Activated T-helper 2 cell treated with anti-CD3 and anti-CD28 coated beads, Interferon-gamma antibody, Interleukin-2, Interleukin-4, amounts not matched to agents 10 μg/mL and 5 μg/mL and 100 μg/mL, durations not matched to agents 14 hours and 24 hours and 36 hours (primary cell): ENCODE data around the gene DGKD. TPM values are rescaled to one million over a fixed set of nuclear protein-coding genes. Genes with fewer than 3 reads are reported as not detected.

Experiments used
- DNase-seq: peaks from one replicate; pipeline ENCODE4 v3.0.0; 2021; ENCODE audit warnings: low spot score
- H3K27ac Mint-ChIP-seq: one replicate; pipeline ENCODE4 v1.8.0; 2021; ENCODE audit warnings: mixed read lengths
- H3K27me3 Mint-ChIP-seq: one replicate; pipeline ENCODE4 v1.8.0; 2021; ENCODE audit warnings: low read depth, mixed read lengths
- H3K36me3 Mint-ChIP-seq: one replicate; pipeline ENCODE4 v1.8.0; 2021; ENCODE audit warnings: low read depth, mixed read lengths
- H3K4me1 Mint-ChIP-seq: one replicate; pipeline ENCODE4 v1.8.0; 2021; ENCODE audit warnings: low read depth, mixed read lengths
- H3K4me3 Mint-ChIP-seq: one replicate; pipeline ENCODE4 v1.8.0; 2021; ENCODE audit warnings: low read depth, mild to moderate bottlenecking, moderate library complexity, mixed read lengths
- H3K9me3 Mint-ChIP-seq: one replicate; pipeline ENCODE4 v1.8.0; 2021; ENCODE audit warnings: mixed read lengths
- intact Hi-C: fragments of 100-400 bp; cut with micrococcal nuclease; formaldehyde crosslinking; loops from one replicate; pipeline ENCODE4 v1.15.1; 2023
- total RNA-seq: library from RNA; stranded (reverse); gene quantifications from 2 replicates; pipeline ENCODE4 v1.2.3, GENCODE V29; 2022

The DGKD gene
- total RNA-seq, 1 donor from 2014 or later = 58.3 TPM

- H3K36me3 Mint-ChIP-seq = peaks cover 41% of the 10 kb centered on the region
Measured at GRCh38 chr2:233356546-233357308, 2.4 kb downstream of the DGKD start.

DNA sequence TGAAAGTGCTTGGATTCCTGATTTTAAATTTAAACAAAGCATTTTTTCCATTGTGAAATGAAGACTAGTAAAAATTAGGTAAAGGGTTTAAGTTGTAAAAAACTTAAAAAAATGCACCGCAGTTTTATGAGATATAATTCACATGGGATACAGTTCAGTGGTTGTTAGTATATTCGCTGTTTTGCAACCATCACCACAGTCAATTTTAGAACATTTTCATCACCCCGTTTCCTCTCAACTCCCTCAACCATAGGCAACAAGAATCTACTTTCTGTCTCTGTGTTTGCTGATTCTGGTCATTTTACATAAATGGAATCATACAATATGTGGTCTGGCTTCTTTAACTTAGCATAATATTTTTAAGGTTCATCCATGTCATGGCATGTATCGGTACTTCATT is 4.0 kb downstream of the DGKD start:
- Mint-ChIP-seq H3K36me3 (peaks cover 50% of the 10 kb centered on the region), H3K4me1 (peaks cover 49% of the 10 kb centered on the region), H3K4me3 (no peak overlapping the region), H3K27me3 (no peaks in the 10 kb centered on the region), H3K9me3 (no peaks in the 10 kb centered on the region), H3K27ac (no peak overlapping the region)
- no peak for DNase-seq
- intact Hi-C loops = loop anchor here (5.0 kb wide), 2 partner anchors 59 to 84 kb away; no protein-coding TSS in a partner anchor

More at GRCh38 chr2:233356546-233357308, 2.4 kb downstream of the DGKD start:
- Mint-ChIP-seq H3K27me3 (no peaks in the 10 kb centered on the region), H3K4me3 (peak overlapping the region; percentile 83), H3K27ac (no peak overlapping the region), H3K4me1 (peaks cover 54% of the 10 kb centered on the region), H3K9me3 (no peaks in the 10 kb centered on the region)
- DNase-seq = no peak
- intact Hi-C loops = loop anchor here (5.0 kb wide), 2 partner anchors 61 to 86 kb away; no protein-coding TSS in a partner anchor

GRCh38 chr2:233358947-233359346 is 4.7 kb downstream of the DGKD start:
- H3K9me3 Mint-ChIP-seq = no peaks in the 10 kb centered on the region
- DNase-seq = no peak
- no peak overlapping the region for H3K4me3 Mint-ChIP-seq
- H3K36me3 Mint-ChIP-seq = peaks cover 55% of the 10 kb centered on the region
- intact Hi-C loops = loop anchor here (5.0 kb wide), 2 partner anchors 58 to 83 kb away; no protein-coding TSS in a partner anchor
- H3K27ac Mint-ChIP-seq = no peak overlapping the region
- H3K27me3 Mint-ChIP-seq = no peaks in the 10 kb centered on the region
- H3K4me1 Mint-ChIP-seq = peaks cover 47% of the 10 kb centered on the region

DNA sequence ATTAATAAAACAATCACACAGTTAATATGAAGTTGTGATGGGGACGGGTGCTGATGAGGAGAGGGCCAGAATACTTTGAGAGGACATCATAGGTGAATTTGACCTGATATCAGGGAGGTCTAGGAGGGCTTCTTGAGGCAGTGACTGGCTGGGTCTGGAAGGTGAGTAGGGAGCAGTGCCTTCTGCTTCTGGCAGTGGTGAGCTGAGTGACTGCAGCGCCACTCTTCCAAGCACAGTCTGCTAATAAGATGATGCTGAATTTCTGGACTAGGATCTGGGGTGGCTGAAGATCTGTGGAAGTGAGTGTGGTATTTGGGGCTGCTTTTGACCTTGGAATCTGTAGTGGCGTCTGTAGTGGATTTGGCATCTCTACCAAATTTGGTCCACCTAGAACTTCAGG is 5.5 kb downstream of the DGKD start:
- peaks cover 62% of the 10 kb centered on the region for H3K36me3 Mint-ChIP-seq
- no peak overlapping the region for H3K4me3 Mint-ChIP-seq
- no peaks in the 10 kb centered on the region for H3K27me3 Mint-ChIP-seq
- no peaks in the 10 kb centered on the region for H3K9me3 Mint-ChIP-seq
- H3K27ac Mint-ChIP-seq = no peak overlapping the region
- intact Hi-C loops = loop anchor here (5.0 kb wide), 2 partner anchors 57 to 82 kb away; no protein-coding TSS in a partner anchor
- H3K4me1 Mint-ChIP-seq = peaks cover 50% of the 10 kb centered on the region
- DNase-seq = no peak

DNA sequence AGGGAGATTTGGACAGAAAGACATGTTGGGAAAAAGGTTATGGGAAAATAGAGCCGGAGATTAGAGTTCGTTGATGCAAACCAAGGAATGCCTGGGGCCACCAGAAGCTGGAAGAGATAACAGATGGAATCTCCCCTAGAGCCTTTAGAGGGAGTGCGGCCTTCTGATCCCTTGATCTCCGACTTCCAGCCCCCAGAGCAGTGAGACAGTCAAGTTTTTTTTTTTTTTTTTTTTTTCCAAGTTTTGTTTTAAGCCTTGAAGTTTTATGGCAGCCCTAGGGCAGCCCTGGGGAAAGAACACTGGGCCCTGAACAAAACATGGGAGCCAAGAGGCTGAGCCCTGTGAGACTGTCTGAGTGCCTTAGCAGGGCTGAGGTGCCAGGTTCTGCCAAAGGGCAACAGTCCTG is 6.5 kb downstream of the DGKD start:
- no peaks in the 10 kb centered on the region for H3K27me3 Mint-ChIP-seq
- DNase-seq = no peak
- H3K4me3 Mint-ChIP-seq = no peak overlapping the region
- H3K4me1 Mint-ChIP-seq = peaks cover 48% of the 10 kb centered on the region
- H3K36me3 Mint-ChIP-seq = peaks cover 60% of the 10 kb centered on the region
- no peaks in the 10 kb centered on the region for H3K9me3 Mint-ChIP-seq
- no peak overlapping the region for H3K27ac Mint-ChIP-seq
- intact Hi-C loops = no loop called here

- DNase-seq = no peak
- intact Hi-C loops = no loop called here
- H3K36me3 Mint-ChIP-seq = peaks cover 55% of the 10 kb centered on the region
- H3K4me1 Mint-ChIP-seq = peaks cover 48% of the 10 kb centered on the region
- no peak overlapping the region for H3K4me3 Mint-ChIP-seq
- H3K9me3 Mint-ChIP-seq = no peaks in the 10 kb centered on the region
- H3K27me3 Mint-ChIP-seq = no peaks in the 10 kb centered on the region
- no peak overlapping the region for H3K27ac Mint-ChIP-seq
Measured at GRCh38 chr2:233361297-233361696, 7.0 kb downstream of the DGKD start.

GRCh38 chr2:233362742-233363141 is 8.4 kb downstream of the DGKD start:
- peaks cover 40% of the 10 kb centered on the region for H3K4me1 Mint-ChIP-seq
- H3K9me3 Mint-ChIP-seq = no peaks in the 10 kb centered on the region
- intact Hi-C loops = no loop called here
- DNase-seq = no peak
- H3K27ac Mint-ChIP-seq = no peak overlapping the region
- no peak overlapping the region for H3K4me3 Mint-ChIP-seq
- no peaks in the 10 kb centered on the region for H3K27me3 Mint-ChIP-seq
- peaks cover 45% of the 10 kb centered on the region for H3K36me3 Mint-ChIP-seq

DNA sequence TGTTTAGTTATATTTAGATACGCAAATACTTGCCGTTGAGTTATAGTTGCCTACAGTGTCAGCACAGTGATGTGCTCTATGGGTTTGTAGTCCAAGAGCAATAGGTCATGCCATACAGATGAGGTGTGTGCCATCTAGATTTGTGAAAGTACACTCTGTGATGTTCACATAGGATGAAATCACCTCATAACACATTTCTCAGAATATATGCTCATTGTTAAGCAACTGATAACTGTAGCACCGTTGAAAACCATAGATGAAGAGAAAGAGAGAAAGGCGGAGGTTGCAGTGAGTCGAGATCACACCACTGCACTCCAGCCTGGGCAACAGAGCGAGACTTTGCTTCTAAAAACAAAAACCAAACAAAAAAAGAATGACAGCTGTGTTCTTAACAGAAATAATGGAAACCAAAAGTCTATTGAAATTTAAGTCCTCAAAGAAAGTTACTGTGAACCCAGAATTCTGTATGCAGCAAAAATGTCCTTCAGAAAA is 9.5 kb downstream of the DGKD start:
- peaks cover 34% of the 10 kb centered on the region for H3K4me1 Mint-ChIP-seq
- peaks cover 42% of the 10 kb centered on the region for H3K36me3 Mint-ChIP-seq
- no peak overlapping the region for H3K4me3 Mint-ChIP-seq
- H3K9me3 Mint-ChIP-seq = no peaks in the 10 kb centered on the region
- no peak for DNase-seq
- H3K27ac Mint-ChIP-seq = no peak overlapping the region
- intact Hi-C loops = no loop called here
- H3K27me3 Mint-ChIP-seq = no peaks in the 10 kb centered on the region

- peaks cover 28% of the 10 kb centered on the region for H3K4me1 Mint-ChIP-seq
- no peak overlapping the region for H3K27ac Mint-ChIP-seq
- H3K4me3 Mint-ChIP-seq = no peak overlapping the region
- DNase-seq = no peak
- peaks cover 31% of the 10 kb centered on the region for H3K36me3 Mint-ChIP-seq
- H3K9me3 Mint-ChIP-seq = no peaks in the 10 kb centered on the region
- H3K27me3 Mint-ChIP-seq = no peaks in the 10 kb centered on the region
- intact Hi-C loops = no loop called here
Measured at GRCh38 chr2:233365861-233366520, 11.7 kb downstream of the DGKD start.

- no peaks in the 10 kb centered on the region for H3K27me3 Mint-ChIP-seq
- no peaks in the 10 kb centered on the region for H3K9me3 Mint-ChIP-seq
- intact Hi-C loops = no loop called here
- peaks cover 28% of the 10 kb centered on the region for H3K4me1 Mint-ChIP-seq
- peaks cover 26% of the 10 kb centered on the region for H3K36me3 Mint-ChIP-seq
- no peak overlapping the region for H3K27ac Mint-ChIP-seq
- no peak for DNase-seq
- no peak overlapping the region for H3K4me3 Mint-ChIP-seq
Measured at GRCh38 chr2:233367586-233367985, 13.3 kb downstream of the DGKD start.

- Mint-ChIP-seq H3K4me3 (no peak overlapping the region), H3K9me3 (no peaks in the 10 kb centered on the region), H3K4me1 (peaks cover 26% of the 10 kb centered on the region), H3K27ac (no peak overlapping the region), H3K36me3 (peaks cover 25% of the 10 kb centered on the region), H3K27me3 (no peaks in the 10 kb centered on the region)
- intact Hi-C loops = no loop called here
- no peak for DNase-seq
Measured at GRCh38 chr2:233368756-233369155, 14.5 kb downstream of the DGKD start.

DNA sequence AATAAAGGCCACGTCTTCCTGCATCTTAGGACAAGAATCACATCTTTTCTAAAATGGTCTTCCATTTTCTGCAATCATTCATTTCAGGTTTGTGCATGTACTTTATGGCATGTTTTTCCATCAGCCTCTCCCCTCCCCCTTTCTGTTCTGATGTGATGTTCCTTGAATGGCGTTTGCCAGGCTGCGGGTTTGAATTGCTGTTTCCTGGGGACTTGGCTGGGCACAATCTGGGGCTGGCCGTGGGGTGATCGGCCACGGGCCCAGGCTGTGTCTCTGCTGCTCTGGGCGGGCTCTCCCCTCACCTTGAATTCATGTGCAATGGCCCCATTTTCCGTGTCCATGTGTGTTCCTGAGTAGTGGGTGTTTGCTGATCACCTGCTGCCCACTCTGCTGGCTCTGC is 15.2 kb downstream of the DGKD start:
- Mint-ChIP-seq H3K4me1 (peaks cover 23% of the 10 kb centered on the region), H3K36me3 (peaks cover 19% of the 10 kb centered on the region), H3K27me3 (no peaks in the 10 kb centered on the region), H3K4me3 (no peak overlapping the region), H3K9me3 (no peaks in the 10 kb centered on the region), H3K27ac (no peak overlapping the region)
- no peak for DNase-seq
- intact Hi-C loops = no loop called here
